Effector CD4-positive, alpha-beta T cell (primary cell): ENCODE results near the gene LPP.

Experiments used
- DNase-seq: peaks from one replicate; pipeline ENCODE4 v3.0.0-alpha.2; 2020

LPP gene

DNA sequence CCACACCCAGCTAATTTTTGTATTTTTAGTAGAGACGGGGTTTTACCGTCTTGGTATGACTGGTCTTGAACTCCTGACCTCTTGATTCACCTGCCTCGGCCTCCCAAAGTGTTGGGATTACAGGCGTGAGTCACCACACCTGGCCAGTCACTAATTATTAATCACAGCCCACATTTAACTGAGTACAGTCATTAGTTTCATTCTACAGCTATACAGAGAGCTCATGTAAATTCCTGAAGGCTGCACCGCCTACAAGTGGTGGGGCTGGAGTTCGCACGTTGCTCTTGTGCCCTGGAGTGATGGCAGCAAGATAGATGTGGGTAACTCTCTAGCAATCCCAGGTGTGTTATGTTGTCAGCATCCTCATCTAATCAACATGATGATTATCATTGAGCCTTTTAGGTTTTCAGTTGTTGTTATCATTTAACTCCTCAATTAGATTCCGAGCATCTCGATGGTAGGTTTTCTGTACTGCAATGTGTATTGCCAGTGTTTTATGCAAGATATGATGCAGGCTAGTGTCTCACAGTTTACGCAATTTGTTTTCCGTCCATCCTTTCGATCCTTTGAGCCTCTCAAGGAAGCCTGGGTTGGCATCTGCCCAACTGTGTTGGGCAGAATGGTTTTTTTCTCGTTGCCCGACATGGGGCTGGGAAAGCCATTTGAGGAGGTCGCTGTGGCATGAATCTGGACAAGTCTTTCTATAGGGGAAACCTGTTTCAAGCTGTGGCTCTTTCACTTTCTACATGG is 216.3 kb downstream of the LPP start:
- DNase-seq, result no peak

DNA sequence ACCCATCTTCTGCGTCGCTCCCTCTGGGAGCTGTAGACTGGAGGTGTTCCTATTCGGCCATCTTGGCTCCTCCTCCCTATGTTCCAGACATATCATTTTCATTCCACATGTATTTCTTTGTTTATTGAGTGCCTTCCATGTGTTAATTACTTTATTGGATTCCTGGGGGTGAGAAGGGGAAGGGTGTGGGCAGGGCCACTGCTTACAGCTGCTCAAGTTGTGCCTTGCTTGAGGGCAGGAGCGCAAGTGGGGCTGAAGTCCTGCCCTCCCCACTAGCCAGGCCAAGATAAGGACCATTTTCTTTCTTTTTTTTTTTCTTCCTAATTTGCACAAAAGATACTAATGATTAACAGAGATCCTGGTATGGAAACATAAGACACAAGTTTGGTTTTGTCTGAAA is 224.8 kb downstream of the LPP start:
- DNase-seq, result no peak

DNA sequence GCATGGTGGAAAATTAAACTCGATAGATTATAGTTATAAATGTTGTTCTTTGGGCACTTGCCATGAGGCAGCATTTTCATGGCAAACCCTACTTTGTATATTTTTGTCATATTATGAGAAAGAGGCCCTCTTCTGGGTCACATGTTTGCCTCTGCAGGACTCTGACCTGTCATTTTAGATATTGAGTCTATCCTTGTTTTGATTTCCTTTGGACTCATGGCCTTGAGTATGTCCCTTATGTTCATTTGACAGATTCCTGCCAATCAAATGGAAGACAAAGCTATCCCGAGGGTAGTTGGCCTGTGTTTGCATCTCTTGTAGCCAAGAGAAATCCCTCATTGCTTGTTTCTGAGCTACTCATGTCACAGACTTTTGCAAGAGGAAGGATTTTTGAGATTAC is 226.3 kb downstream of the LPP start:
- DNase-seq, result no peak

DNA sequence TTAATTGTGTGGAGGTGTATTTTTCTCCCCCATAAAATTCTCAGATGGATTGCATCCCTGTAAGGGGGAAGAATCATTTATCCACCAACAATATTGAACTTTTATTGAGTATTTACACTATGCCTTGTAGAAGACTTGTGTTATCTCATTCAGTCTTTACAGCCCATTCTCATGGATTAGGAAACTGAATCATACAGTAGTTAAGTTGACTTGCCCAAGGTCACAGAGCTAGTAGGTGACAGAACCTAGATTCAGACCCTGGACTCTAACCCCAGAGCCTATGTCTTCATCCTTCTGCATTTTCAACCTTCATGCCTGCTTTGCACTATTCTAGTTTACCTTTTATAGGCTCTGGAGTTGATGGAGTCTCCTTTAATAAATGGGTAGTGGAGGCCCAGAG is 226.8 kb downstream of the LPP start:
- no peak for DNase-seq

DNA sequence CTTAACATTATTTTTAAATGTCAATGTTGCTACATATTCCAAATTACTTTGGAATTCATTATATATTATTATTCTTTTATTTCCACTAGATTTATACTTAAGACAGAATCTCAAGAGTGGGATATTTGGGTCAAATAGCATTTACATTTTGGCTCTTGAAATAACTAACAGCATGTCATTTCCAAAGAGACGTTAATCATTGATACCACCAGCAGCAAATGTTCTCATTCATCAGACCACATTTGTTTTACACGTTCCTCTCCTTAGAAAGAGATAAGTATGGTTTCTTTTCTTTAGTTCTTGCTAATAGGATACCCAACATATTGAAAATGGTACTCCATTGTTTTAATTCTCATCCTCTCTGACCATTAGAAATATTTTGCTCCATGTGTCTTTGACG is 229.8 kb downstream of the LPP start:
- no peak for DNase-seq

DNA sequence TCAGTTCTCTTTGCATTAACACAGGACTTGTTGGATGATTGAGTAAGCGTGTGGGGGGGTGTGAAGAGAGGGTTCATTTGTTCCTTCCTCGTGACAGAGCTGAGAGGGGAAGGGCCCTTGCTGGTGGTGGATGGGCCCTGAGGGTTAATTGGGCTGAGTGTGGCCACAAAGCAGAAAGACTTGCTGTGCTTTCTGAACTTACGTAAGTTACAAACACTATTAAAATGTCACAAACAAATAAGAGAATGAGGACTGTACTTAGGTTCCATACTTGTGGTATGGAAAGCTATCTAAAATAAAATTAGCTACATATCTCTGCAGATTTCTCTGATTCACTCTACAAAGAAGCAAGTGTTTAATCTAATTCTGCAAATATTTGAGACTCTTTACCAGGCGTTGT is 231.3 kb downstream of the LPP start:
- no peak for DNase-seq

DNA sequence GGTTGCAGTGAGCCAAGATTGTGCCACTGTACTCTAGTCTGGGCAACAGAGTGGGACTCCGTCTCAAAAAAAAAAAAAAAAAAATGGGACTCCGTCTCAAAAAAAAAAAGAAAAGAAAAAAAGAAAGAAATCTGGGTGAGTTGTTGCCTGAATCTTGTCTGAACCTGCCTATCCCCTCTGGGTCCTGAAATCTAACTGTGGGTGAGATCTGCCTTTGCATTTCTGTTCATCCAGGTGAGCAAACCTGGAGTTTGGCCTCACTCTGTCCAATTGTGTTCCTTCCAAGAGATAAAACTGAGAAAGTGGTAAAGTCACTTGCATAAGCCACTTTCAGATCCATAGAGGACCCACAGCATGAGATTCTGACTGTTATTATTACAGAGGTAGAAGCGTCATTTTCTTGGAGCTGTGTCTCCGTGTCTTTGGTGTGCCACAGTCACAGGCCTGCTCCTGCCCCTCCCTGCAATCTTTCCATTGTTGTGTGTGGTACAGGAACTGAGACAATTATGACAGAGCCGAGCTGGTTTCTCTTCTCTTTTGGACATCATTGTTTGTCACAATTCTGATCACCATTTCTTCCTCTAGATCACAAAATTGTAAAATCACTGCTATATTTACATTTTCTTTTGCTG is 235.9 kb downstream of the LPP start:
- no peak for DNase-seq

DNA sequence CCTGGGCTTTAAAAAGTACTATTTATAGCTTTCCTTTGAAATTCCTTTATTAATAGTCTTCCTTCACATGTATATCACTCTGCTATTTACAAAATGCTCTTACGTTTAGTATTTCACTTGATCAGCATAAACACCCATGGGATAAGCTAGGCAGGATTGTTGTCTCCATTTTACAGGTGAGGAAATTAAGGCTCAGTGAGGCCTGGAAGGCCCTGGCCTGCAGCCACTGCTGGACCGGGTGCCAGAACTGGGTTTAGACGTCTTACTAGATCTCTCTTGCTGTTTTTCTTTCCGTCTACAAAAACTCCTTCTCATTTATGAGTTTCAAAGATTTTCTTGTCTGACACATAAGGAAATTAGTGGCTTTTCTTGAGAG is 236.4 kb downstream of the LPP start:
- DNase-seq, result no peak

DNA sequence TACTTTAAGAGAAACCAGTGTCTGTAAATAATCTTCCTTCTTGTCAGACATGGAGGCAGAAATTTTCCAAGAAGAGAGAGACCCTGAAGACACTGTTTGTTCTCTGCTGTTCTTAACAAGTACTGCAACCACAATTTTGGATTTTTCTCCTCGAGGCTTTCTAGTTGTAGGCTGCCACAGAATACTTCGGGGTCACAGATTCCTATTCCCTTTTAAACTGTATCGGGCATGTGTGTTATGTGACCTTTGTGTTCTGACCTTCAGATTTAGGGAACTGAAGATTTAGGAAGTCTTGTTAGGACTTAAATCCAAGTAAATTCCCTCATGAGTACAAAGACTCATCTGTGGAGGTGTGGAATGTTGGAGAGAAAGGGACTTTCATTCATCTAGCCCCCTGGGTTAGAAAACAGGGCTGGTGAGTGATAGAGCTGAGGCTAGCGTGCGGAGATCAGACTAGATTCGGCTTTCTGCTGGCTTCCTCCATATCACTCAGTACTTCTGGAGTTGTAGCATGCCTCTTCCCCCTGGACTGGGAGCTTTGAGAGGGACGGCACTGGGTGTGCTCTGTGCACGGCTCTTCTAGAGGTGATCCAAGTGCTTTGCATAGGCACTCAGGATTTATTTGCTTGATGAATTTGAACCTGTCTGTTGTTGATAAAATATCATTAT is 237.0 kb downstream of the LPP start:
- no peak for DNase-seq

DNA sequence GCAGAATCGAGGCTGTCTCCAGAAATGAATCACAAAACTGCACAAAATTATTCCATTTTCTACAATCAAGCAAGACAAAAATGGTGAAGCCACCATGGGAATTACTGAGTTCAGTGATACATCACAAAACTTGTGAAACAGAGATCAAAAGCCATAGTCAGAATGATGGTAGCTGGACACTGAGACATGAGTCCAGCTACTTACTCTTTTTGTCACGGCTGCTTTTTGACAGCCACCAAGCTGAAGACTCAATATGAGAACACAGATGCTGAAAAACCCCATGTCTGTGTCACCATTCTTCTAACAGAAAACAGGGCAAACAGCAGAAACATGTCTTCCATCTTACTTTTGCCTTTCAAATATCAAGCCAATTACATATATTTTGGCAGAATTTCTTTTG is 237.6 kb downstream of the LPP start:
- DNase-seq, result no peak

DNA sequence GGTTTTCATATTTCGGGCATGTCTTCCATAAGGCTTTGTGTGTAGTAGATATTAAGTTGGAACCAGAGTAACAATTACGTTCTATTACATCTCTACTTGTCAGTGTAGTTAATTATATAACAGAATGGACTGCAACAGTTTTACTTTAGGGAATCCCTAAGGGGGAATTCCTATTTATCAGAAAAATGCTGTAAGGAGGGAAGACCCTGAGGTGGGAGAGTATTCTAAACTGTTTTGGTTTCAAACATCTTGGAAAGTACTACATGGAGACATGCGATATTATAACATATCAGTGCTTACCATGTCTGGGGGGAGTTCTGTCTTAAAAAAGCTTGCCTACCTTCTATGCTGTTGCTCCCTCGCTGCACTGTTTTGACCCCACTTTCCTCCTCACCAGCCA is 238.1 kb downstream of the LPP start:
- no peak for DNase-seq

DNA sequence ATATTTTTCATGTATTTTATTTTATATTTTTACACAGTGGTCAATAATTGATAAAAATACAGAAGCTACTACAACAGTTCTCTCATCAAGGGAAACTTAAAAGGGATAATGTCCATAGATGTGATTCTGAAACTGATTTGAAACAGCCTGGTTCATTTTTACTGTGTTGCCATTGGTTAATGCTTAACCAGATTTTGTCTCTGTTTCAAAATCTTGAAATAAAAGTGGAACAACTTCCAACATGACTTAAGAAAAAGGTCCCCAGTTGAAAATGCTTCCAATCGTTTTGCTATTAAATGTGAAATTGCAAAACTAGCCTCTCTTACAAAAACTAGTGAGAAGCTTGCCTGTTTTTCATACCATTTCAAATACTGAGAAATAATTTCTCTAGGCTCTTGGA is 240.7 kb downstream of the LPP start:
- no peak for DNase-seq

DNA sequence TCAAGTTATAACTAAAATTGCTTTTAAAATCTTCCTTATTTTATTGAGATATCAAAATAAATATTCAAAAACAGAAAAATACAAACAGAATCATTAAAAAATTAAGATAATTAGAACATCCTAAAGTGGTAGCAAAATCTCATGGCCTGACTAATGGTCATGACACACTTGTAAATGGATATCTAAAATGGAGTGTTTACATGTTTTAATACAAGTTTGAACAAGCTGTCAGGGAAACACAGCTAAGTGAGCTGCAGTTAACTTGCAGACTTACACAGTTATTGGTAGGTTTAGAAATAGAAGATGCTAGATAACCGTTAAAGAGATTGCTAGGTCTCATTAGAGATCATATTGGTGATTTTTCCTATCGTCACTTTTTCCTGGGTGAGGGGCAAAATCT is 242.3 kb downstream of the LPP start:
- DNase-seq, result no peak

DNA sequence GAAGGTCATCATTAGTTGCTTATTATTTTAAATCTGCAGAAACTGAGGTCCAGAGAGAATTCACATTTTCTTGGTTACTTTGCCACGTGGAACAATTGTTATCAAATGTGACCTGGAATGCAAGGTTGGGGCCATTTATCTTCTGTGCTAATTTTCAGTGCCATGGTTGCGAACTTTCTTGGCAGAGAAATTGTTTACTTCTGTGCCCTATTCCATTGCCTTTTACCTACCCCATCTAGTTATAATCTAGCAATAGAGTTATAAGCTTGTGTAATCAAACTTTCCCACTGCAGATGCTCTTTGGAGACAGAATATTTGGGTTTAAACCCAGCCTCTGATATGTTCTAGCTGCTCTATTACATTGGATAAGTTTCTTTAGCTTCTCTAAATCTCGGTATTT is 242.9 kb downstream of the LPP start:
- no peak for DNase-seq

DNA sequence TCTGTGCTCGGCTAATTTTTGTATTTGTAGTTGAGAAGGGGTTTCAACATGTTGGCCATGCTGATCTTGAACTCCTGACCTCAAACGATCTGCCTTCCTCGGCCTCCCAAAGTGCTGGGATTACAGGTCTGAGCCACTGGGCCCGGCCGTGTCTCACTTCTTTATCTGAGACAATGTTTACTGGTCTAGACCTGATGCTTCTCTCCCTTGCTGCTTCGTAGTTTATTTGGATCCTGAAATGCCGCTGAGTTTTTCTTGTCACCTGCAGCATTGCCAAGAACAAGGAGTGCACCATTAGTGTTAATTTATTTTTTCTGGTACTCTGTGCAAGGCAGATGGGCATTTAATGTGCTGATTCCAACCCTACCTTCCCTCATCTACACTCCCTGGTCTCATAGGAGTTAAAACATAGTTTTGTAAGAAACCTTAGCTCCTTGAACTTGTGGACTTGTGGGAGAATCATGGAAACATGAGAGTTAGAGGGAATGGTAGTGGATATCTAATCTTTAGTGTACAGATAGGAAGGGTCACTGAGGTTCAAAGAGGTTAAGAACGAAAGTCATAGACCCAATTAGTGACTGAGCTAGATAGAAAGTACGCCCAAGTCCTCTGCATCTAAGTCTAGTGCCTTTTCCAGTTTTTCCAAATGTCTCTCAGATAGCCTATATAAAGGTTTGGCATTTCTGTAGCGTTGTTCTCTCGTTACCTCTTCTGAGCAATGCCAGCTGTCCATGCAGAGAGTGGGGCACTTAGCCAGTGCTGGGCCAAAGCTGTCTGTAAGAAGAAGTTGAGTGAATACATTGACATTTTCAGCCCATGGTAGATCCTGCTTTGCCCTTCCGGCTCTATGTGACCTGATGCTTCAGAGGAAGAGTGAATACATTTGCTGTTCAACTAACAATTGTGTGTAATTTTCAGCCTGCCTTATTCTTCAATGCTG is 244.1 kb downstream of the LPP start:
- DNase-seq, result no peak

DNA sequence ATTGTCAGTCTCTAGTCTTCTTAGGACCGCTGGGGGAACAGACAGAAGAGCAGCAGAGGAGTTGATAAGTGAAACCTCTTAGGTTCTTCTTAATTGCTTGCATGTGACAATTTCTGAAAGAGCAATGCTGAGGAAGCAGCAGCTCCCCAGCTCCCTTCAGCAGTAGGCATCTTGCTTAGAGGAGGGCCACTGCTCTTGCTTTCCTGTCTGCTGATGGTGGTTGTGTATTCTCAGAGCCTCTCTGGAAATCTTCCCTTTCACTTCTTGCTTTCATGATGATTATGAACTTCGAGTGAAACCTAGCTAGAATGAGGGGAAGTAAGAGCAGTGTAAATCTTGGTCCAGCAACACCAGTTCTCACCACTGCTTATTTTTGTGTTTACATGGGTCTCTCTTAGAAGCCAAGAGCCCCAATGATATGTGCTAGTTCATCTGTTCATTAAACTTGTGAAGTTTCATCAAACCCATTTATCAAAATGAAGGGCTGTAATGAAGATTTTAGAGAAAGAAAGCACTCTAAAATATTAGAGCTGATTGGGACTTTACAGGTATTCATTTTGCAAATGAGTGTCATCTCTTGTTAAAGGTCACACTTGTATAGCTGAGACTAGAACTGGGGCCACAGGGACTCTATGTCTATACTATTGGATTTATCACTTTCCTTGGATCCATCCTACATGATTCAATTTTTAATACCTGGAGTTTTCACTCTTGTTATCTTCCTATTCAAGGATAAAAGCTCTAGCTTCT is 246.7 kb downstream of the LPP start:
- no peak for DNase-seq

DNA sequence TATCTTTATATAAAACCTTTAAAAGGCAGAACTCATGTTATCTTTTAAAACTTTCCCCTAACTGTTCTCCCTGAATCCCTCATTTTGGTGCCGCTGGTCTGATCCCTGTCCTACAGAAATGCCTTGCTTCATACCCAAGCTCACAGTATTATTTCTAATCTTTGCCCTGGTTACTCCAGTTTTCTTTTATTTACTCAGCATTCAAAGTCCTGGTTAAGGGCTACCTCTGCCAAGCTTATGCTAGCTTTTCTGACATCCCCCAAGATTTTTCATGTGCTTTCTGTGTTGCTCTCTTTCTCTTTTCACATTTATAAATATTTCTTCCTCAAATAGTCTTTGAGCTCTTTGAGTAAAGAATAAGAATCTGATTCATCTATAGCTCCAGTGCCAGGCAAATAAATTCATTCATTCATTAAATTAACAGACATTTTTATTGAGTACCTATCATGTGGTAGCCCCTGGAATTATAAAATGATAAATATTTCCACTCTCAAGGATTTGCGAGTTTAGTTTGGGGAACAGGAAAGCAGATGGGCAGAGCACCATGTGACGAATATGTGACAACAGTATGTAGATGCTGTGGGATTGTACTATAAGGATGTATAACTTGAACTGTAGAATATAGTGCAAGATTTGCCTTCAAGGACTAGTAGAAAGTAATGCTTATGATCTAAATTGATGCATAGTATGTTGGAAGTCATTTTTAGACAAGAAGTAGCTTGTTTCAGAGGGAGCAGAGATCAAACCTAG is 247.5 kb downstream of the LPP start:
- no peak for DNase-seq

DNA sequence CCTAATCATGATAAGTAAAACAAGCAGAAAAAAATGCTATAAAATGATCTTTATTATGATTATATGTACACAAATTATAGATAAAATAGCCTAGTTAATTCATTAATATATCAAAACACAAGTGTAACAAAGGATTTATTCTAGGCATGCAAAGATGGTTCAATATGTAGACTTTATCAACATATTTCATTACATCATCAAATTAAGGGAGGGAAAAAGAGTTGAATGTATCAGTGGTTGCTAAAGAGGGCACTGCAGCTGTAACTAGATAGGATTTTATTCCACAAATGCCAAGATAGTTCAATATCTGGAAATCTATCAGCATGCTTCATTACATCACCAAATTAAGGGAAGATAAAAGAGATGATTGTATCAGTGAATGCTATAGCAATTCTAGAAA is 248.3 kb downstream of the LPP start:
- no peak for DNase-seq

DNA sequence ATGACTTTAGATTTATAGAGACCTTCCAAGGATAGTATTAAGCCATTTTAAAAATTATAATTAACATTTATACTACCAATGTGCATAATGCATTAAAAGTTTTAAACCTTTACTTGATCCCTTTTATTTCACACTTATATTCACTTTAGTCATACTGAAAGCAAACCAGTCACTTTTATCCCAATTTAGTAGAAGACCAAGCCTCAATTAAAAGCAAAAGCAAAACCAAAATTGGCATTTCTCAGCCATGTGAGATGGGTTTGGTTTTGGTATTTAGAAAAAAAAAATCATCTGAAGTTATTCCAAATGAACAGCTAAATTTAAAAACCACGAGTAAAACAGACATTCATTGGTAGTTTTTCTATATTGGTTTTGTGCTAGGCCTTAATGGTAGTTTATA is 249.4 kb downstream of the LPP start:
- no peak for DNase-seq

DNA sequence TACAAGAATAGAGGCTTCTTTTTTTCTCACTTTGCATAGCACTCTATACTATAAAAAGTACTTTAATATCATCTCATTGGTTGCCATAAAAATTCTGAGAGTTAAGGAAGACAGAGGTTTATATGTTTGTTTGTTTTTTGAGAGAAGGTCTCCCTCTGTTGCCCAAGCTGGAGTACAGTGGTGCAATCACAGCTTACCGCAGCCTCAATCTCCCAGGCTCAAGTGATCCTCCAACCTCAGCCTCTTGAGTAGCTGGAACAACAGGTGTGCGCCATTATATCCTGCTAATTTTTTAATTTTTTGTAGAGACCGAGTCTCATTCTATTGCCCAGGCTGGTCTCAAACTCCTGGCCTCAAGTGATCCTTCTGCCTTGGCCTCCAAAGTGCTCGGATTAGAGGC is 250.2 kb downstream of the LPP start:
- DNase-seq, result no peak

DNA sequence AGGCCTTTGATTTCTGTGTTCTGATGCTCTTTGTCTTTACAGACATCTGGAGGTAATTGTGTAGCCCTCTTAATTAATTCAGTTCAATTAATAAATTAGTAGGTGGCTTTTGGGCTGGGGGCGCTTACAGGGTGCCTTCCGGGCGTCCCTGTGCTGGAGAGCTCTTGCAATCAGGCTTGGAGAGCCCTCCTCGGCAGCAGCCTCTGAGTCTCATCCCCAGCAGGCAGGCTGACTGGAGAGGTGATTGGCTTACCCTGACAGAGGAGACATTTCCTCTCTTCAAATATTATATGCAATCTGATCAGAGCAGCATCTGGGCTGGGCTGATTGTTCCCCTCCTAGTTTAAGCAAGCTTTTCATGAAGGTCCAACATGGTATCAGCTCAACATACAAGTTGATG is 250.7 kb downstream of the LPP start:
- no peak for DNase-seq
